Measurements from ENCODE around the gene MLEC. TPM values are rescaled to one million over a fixed set of nuclear protein-coding genes. Genes with fewer than 3 reads are reported as not detected.

Gene MLEC
- total and polyA plus RNA-seq, 12 donors: 68.3 to 555 (median 264) TPM

- TF ChIP-seq POLR2A (IDR thresholded peaks at IDR 0.05): no peak
- no peak for TF ChIP-seq CTCF (IDR thresholded peaks at IDR 0.05)
- 90 to 97% (median 91%) methylated on average over 10 to 25 of the region's 25 CpGs for WGBS, 4 donors
- intact Hi-C loops (cut with DNase I): no loop called here
Measured at GRCh38 chr12:120737557-120738251, 50.8 kb downstream of the MLEC start.

DNA sequence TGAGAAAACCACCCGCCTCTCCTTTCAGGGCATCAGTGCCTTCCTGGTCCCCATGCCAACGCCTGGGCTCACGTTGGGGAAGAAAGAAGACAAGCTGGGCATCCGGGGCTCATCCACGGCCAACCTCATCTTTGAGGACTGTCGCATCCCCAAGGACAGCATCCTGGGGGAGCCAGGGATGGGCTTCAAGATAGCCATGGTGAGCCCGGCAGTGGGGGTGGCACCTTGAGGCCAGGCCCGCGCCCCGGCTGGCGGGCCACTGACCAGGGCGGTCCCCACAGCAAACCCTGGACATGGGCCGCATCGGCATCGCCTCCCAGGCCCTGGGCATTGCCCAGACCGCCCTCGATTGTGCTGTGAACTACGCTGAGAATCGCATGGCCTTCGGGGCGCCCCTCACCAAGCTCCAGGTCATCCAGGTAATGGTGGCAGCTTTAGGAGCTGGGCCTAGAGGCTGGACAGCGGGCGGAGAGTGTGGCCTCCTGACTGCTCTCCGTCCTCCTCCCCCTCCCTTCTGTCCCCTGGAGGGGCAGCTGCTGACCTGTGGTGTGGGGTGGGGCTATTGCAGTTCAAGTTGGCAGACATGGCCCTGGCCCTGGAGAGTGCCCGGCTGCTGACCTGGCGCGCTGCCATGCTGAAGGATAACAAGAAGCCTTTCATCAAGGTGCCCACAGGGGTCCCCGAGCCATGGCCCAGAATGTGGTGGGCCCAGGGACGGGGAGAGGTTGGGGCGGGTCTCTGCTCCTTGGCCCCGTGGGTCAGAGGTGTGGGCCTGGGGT is 51.5 kb downstream of the MLEC start:
- Histone ChIP-seq H3K36me3 (replicated peaks in 1 of 2) (peaks cover 0 to 5% of the 10 kb centered on the region in 2 donors), H3K4me3 (no peak overlapping the region), H3K9me3 (replicated peaks in 1 of 3) (no peaks in the 10 kb centered on the region), H3K27me3 (no peaks in the 10 kb centered on the region), H3K4me1 (replicated peaks in 1 of 2) (peaks cover 4 to 5% of the 10 kb centered on the region in 2 donors), H3K27ac (no peak overlapping the region)
- TF ChIP-seq CTCF (IDR thresholded peaks at IDR 0.05) (no peak), POLR2A (IDR thresholded peaks at IDR 0.05) (no peak)
- 87 to 94% (median 92%) methylated on average over 3 to 31 of the region's 31 CpGs for WGBS, 4 donors
- intact Hi-C loops (cut with DNase I): no loop called here
- peak in 1 of 7 donors; percentile 32 for DNase-seq

More at GRCh38 chr12:120737557-120738251, 50.8 kb downstream of the MLEC start:
- Histone ChIP-seq H3K27me3 (no peaks in the 10 kb centered on the region), H3K36me3 (replicated peaks in 1 of 2) (peaks cover 0 to 5% of the 10 kb centered on the region in 2 donors), H3K27ac (no peak overlapping the region), H3K9me3 (replicated peaks in 1 of 3) (no peaks in the 10 kb centered on the region), H3K4me3 (no peak overlapping the region), H3K4me1 (replicated peaks in 1 of 2) (peaks cover 4 to 5% of the 10 kb centered on the region in 2 donors)
- no peak for DNase-seq

DNA sequence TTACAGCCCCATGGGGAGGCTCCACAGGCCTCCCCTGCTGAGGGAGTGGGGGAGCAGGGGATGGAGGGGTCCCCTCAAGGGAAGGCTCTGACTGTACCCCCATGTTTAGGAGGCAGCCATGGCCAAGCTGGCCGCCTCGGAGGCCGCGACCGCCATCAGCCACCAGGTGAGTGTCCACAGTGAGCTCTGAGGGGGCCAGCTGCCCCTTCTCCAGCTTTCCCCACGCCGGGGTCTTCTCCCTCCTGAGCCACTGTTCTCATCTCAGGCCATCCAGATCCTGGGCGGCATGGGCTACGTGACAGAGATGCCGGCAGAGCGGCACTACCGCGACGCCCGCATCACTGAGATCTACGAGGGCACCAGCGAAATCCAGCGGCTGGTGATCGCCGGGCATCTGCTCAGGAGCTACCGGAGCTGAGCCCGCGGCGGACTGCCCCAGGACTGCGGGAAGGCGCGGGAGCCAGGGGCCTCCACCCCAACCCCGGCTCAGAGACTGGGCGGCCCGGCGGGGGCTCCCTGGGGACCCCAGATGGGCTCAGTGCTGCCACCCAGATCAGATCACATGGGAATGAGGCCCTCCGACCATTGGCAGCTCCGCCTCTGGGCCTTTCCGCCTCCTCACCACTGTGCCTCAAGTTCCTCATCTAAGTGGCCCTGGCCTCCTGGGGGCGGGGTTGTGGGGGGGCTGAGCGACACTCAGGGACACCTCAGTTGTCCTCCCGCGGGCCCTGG is 52.2 kb downstream of the MLEC start:
- peaks cover 4 to 5% of the 10 kb centered on the region in 2 donors for H3K4me1 ChIP-seq (replicated peaks in 1 of 2)
- H3K27me3 ChIP-seq: no peaks in the 10 kb centered on the region
- H3K9me3 ChIP-seq (replicated peaks in 1 of 3): no peaks in the 10 kb centered on the region
- DNase-seq: no peak
- 86 to 98% (median 94%) methylated on average over 16 to 38 of the region's 38 CpGs for WGBS, 4 donors
- no peak overlapping the region for H3K27ac ChIP-seq
- TF ChIP-seq POLR2A (IDR thresholded peaks at IDR 0.05): no peak
- no peak for TF ChIP-seq CTCF (IDR thresholded peaks at IDR 0.05)
- intact Hi-C loops (cut with DNase I): no loop called here
- H3K4me3 ChIP-seq: no peak overlapping the region
- H3K36me3 ChIP-seq (replicated peaks in 1 of 2): peaks cover 0 to 5% of the 10 kb centered on the region in 2 donors
